GM12872 (cell line): ENCODE data around the gene NPC2.

ENCODE experiments used
- CTCF ChIP-seq: IDR thresholded peaks from 3 replicates; pipeline ENCODE4 v1.5.1; 2011; ENCODE audit warnings: low read depth, mild to moderate bottlenecking, low read length, moderate library complexity; ENCODE audit not compliant: insufficient read depth

NPC2 gene

GRCh38 chr14:74463697-74464096 lies 29.4 kb downstream of the NPC2 start:
- no peak for TF ChIP-seq CTCF

GRCh38 chr14:74462993-74463392 lies 30.1 kb downstream of the NPC2 start:
- no peak for TF ChIP-seq CTCF

GRCh38 chr14:74459976-74460375 lies 33.1 kb downstream of the NPC2 start:
- no peak for TF ChIP-seq CTCF

- peak; percentile 84 for TF ChIP-seq CTCF
These were observed 33.7 kb downstream of the NPC2 start for GRCh38 chr14:74459289-74459946.

- no peak for TF ChIP-seq CTCF
These were observed 35.6 kb downstream of the NPC2 start for GRCh38 chr14:74457565-74457895.

- no peak for TF ChIP-seq CTCF
These were observed 36.2 kb downstream of the NPC2 start for GRCh38 chr14:74456684-74457564.

- no peak for TF ChIP-seq CTCF
These were observed 48.2 kb downstream of the NPC2 start for GRCh38 chr14:74444866-74445265.
